ENCODE results near the gene COPS6. TPM values are rescaled to one million over a fixed set of nuclear protein-coding genes. Genes with fewer than 3 reads are reported as not detected.
A peak's percentile ranks its signal among the peaks of the same experiment; 100 is the strongest.

Gene COPS6
- total RNA-seq, 2 donors from 2014 or later, result 79.1 to 108 TPM

- no peak for ATAC-seq (replicated peaks)
- no peaks in the 10 kb centered on the region for H3K9me3 Mint-ChIP-seq
- no peaks in the 10 kb centered on the region for H3K27me3 Mint-ChIP-seq
- peaks cover 5% of the 10 kb centered on the region for H3K4me1 Mint-ChIP-seq
- peaks cover 66% of the 10 kb centered on the region for H3K36me3 Mint-ChIP-seq (ENCODE audit: low read depth)
- no peak overlapping the region for H3K27ac Mint-ChIP-seq
- no peak overlapping the region for H3K4me3 Mint-ChIP-seq
Observed at GRCh38 chr7:100106633-100107032, 17.9 kb downstream of the COPS6 start.

- Mint-ChIP-seq H3K36me3 (ENCODE audit: low read depth) (peaks cover 69% of the 10 kb centered on the region), H3K4me1 (peaks cover 5% of the 10 kb centered on the region), H3K27me3 (no peaks in the 10 kb centered on the region), H3K27ac (no peak overlapping the region), H3K9me3 (no peaks in the 10 kb centered on the region), H3K4me3 (no peak overlapping the region)
- no peak for ATAC-seq (replicated peaks)
Observed at GRCh38 chr7:100107125-100107737, 18.5 kb downstream of the COPS6 start.

GRCh38 chr7:100107890-100108289 is 19.1 kb downstream of the COPS6 start:
- ATAC-seq (replicated peaks), result no peak
- Mint-ChIP-seq H3K36me3 (ENCODE audit: low read depth) (peaks cover 76% of the 10 kb centered on the region), H3K27ac (no peak overlapping the region), H3K9me3 (no peaks in the 10 kb centered on the region), H3K4me1 (no peaks in the 10 kb centered on the region), H3K4me3 (no peak overlapping the region), H3K27me3 (no peaks in the 10 kb centered on the region)

- Mint-ChIP-seq H3K36me3 (ENCODE audit: low read depth) (peaks cover 73% of the 10 kb centered on the region), H3K4me1 (no peaks in the 10 kb centered on the region), H3K4me3 (no peak overlapping the region), H3K9me3 (no peaks in the 10 kb centered on the region), H3K27ac (peak overlapping the region; percentile 20), H3K27me3 (no peaks in the 10 kb centered on the region)
- ATAC-seq (replicated peaks), result no peak
Observed at GRCh38 chr7:100109521-100110163, 20.9 kb downstream of the COPS6 start.

GRCh38 chr7:100111156-100111555 is 22.4 kb downstream of the COPS6 start:
- H3K27ac Mint-ChIP-seq, result no peak overlapping the region
- H3K27me3 Mint-ChIP-seq, result no peaks in the 10 kb centered on the region
- no peak for ATAC-seq (replicated peaks)
- no peak overlapping the region for H3K4me3 Mint-ChIP-seq
- H3K36me3 Mint-ChIP-seq (ENCODE audit: low read depth), result peaks cover 73% of the 10 kb centered on the region
- no peaks in the 10 kb centered on the region for H3K9me3 Mint-ChIP-seq
- no peaks in the 10 kb centered on the region for H3K4me1 Mint-ChIP-seq

- no peaks in the 10 kb centered on the region for H3K9me3 Mint-ChIP-seq
- no peak for ATAC-seq (replicated peaks)
- peaks cover 69% of the 10 kb centered on the region for H3K36me3 Mint-ChIP-seq (ENCODE audit: low read depth)
- no peaks in the 10 kb centered on the region for H3K27me3 Mint-ChIP-seq
- peaks cover 5% of the 10 kb centered on the region for H3K4me1 Mint-ChIP-seq
- H3K4me3 Mint-ChIP-seq, result no peak overlapping the region
- H3K27ac Mint-ChIP-seq, result no peak overlapping the region
Observed at GRCh38 chr7:100111914-100112313, 23.1 kb downstream of the COPS6 start.

GRCh38 chr7:100115026-100115425 is 26.3 kb downstream of the COPS6 start:
- Mint-ChIP-seq H3K4me3 (no peak overlapping the region), H3K27ac (no peak overlapping the region)

GRCh38 chr7:100118388-100119071 is 29.8 kb downstream of the COPS6 start:
- no peaks in the 10 kb centered on the region for H3K27me3 Mint-ChIP-seq
- peaks cover 5% of the 10 kb centered on the region for H3K4me1 Mint-ChIP-seq
- no peaks in the 10 kb centered on the region for H3K9me3 Mint-ChIP-seq
- H3K4me3 Mint-ChIP-seq, result peak overlapping the region; percentile 92
- ATAC-seq (replicated peaks), result no peak
- H3K36me3 Mint-ChIP-seq (ENCODE audit: low read depth), result peaks cover 30% of the 10 kb centered on the region
- peak overlapping the region; percentile 100 for H3K27ac Mint-ChIP-seq

More at GRCh38 chr7:100115026-100115425, 26.3 kb downstream of the COPS6 start:
- Mint-ChIP-seq H3K9me3 (no peaks in the 10 kb centered on the region), H3K27me3 (no peaks in the 10 kb centered on the region), H3K4me1 (peaks cover 5% of the 10 kb centered on the region), H3K36me3 (ENCODE audit: low read depth) (peaks cover 52% of the 10 kb centered on the region)
- ATAC-seq (replicated peaks), result no peak

- peak within 1 kb of the TSS; percentile 92 for H3K4me3 Mint-ChIP-seq
- no peaks in the 10 kb centered on the region for H3K27me3 Mint-ChIP-seq
- peak; percentile 85 for ATAC-seq (replicated peaks)
- H3K4me1 Mint-ChIP-seq, result peaks cover 5% of the 10 kb centered on the region
- peaks cover 28% of the 10 kb centered on the region for H3K36me3 Mint-ChIP-seq (ENCODE audit: low read depth)
- peak within 1 kb of the TSS; percentile 100 for H3K27ac Mint-ChIP-seq
- no peaks in the 10 kb centered on the region for H3K9me3 Mint-ChIP-seq
Observed at GRCh38 chr7:100119072-100119969, 30.6 kb downstream of the COPS6 start, which contains the start of the genes CNPY4 and TAF6. TSS of gene CNPY4 (plus strand) at chr7:100119634. CDS start at chr7:100119745, 111 bp downstream. TSS of gene TAF6 (minus strand) at chr7:100119358. CDS start at chr7:100114209, 5,149 bp downstream.

- Mint-ChIP-seq H3K4me3 (peak overlapping the region; percentile 92), H3K36me3 (ENCODE audit: low read depth) (peaks cover 34% of the 10 kb centered on the region), H3K4me1 (peaks cover 10% of the 10 kb centered on the region), H3K9me3 (no peaks in the 10 kb centered on the region), H3K27me3 (no peaks in the 10 kb centered on the region), H3K27ac (peak overlapping the region; percentile 100)
- ATAC-seq (replicated peaks), result peak; percentile 70
Observed at GRCh38 chr7:100119970-100120732, 31.4 kb downstream of the COPS6 start.

GRCh38 chr7:100120733-100121036 is 31.9 kb downstream of the COPS6 start:
- H3K9me3 Mint-ChIP-seq, result no peaks in the 10 kb centered on the region
- no peaks in the 10 kb centered on the region for H3K27me3 Mint-ChIP-seq
- peaks cover 34% of the 10 kb centered on the region for H3K36me3 Mint-ChIP-seq (ENCODE audit: low read depth)
- peak overlapping the region; percentile 100 for H3K27ac Mint-ChIP-seq
- ATAC-seq (replicated peaks), result no peak
- H3K4me1 Mint-ChIP-seq, result peaks cover 10% of the 10 kb centered on the region
- peak overlapping the region; percentile 92 for H3K4me3 Mint-ChIP-seq

- no peak overlapping the region for H3K27ac Mint-ChIP-seq
- ATAC-seq (replicated peaks), result no peak
- H3K4me3 Mint-ChIP-seq, result no peak overlapping the region
- peaks cover 5% of the 10 kb centered on the region for H3K4me1 Mint-ChIP-seq
- H3K9me3 Mint-ChIP-seq, result no peaks in the 10 kb centered on the region
- H3K36me3 Mint-ChIP-seq (ENCODE audit: low read depth), result peaks cover 44% of the 10 kb centered on the region
- H3K27me3 Mint-ChIP-seq, result no peaks in the 10 kb centered on the region
Observed at GRCh38 chr7:100122067-100122466, 33.3 kb downstream of the COPS6 start.

- Mint-ChIP-seq H3K36me3 (ENCODE audit: low read depth) (peaks cover 44% of the 10 kb centered on the region), H3K9me3 (no peaks in the 10 kb centered on the region), H3K27ac (no peak overlapping the region), H3K4me1 (peaks cover 5% of the 10 kb centered on the region), H3K27me3 (no peaks in the 10 kb centered on the region), H3K4me3 (no peak overlapping the region)
- no peak for ATAC-seq (replicated peaks)
Observed at GRCh38 chr7:100122568-100122967, 33.8 kb downstream of the COPS6 start.

All from activated T-helper 17 cell treated with anti-CD3 and anti-CD28 coated beads, Interleukin-2, amount 50 U/mL, for 72 hours (primary cell).